ENCODE measurements around the gene SHISAL2A. TPM values are rescaled to one million over a fixed set of nuclear protein-coding genes. Genes with fewer than 3 reads are reported as not detected.

SHISAL2A gene
- total RNA-seq, 2 experiments from 2014 or later = 9.9 to 11.0 TPM

GRCh38 chr1:52640697-52641096 is 7.7 kb downstream of the SHISAL2A start:
- ChIA-PET CTCF (no interaction called here), POLR2A (no interaction called here)
- intact Hi-C loops (cut with micrococcal nuclease) = no loop called here

GRCh38 chr1:52641307-52641706 is 8.3 kb downstream of the SHISAL2A start:
- POLR2A ChIA-PET = no interaction called here
- Mint-ChIP-seq H3K4me1 (ENCODE audit: low read depth) (peaks cover 48% of the 10 kb centered on the region), H3K4me3 (no peak overlapping the region), H3K9me3 (no peaks in the 10 kb centered on the region), H3K36me3 (peaks cover 8% of the 10 kb centered on the region), H3K27me3 (no peaks in the 10 kb centered on the region), H3K27ac (peak overlapping the region; percentile 3)
- intact Hi-C loops (cut with micrococcal nuclease) = no loop called here
- CTCF ChIA-PET = no interaction called here
- DNase-seq = no peak

More at GRCh38 chr1:52640697-52641096, 7.7 kb downstream of the SHISAL2A start:
- no peak overlapping the region for H3K4me3 Mint-ChIP-seq
- no peak overlapping the region for H3K27ac Mint-ChIP-seq
- H3K36me3 Mint-ChIP-seq = peaks cover 8% of the 10 kb centered on the region
- no peaks in the 10 kb centered on the region for H3K9me3 Mint-ChIP-seq
- H3K4me1 Mint-ChIP-seq (ENCODE audit: low read depth) = peaks cover 51% of the 10 kb centered on the region
- H3K27me3 Mint-ChIP-seq = no peaks in the 10 kb centered on the region
- no peak for DNase-seq

- ChIA-PET CTCF (no interaction called here), POLR2A (no interaction called here)
- Mint-ChIP-seq H3K4me1 (ENCODE audit: low read depth) (peaks cover 20% of the 10 kb centered on the region), H3K4me3 (no peak overlapping the region), H3K36me3 (peaks cover 10% of the 10 kb centered on the region), H3K9me3 (no peaks in the 10 kb centered on the region), H3K27me3 (no peaks in the 10 kb centered on the region), H3K27ac (no peak overlapping the region)
- no peak for DNase-seq
- intact Hi-C loops (cut with micrococcal nuclease) = no loop called here
Measured at GRCh38 chr1:52645261-52645660, 12.3 kb downstream of the SHISAL2A start.

- no peak overlapping the region for H3K27ac Mint-ChIP-seq
- H3K36me3 Mint-ChIP-seq = peaks cover 8% of the 10 kb centered on the region
- ChIA-PET POLR2A (no interaction called here), CTCF (no interaction called here)
- intact Hi-C loops (cut with micrococcal nuclease) = no loop called here
- H3K4me1 Mint-ChIP-seq (ENCODE audit: low read depth) = peaks cover 8% of the 10 kb centered on the region
- no peak overlapping the region for H3K4me3 Mint-ChIP-seq
- DNase-seq = no peak
- no peaks in the 10 kb centered on the region for H3K27me3 Mint-ChIP-seq
- no peaks in the 10 kb centered on the region for H3K9me3 Mint-ChIP-seq
Measured at GRCh38 chr1:52651904-52652303, 18.9 kb downstream of the SHISAL2A start.

GRCh38 chr1:52653207-52653849 is 20.4 kb downstream of the SHISAL2A start:
- no peaks in the 10 kb centered on the region for H3K9me3 Mint-ChIP-seq
- H3K27ac Mint-ChIP-seq = no peak overlapping the region
- H3K36me3 Mint-ChIP-seq = peaks cover 8% of the 10 kb centered on the region
- no peak for DNase-seq
- intact Hi-C loops (cut with micrococcal nuclease) = no loop called here
- H3K4me3 Mint-ChIP-seq = no peak overlapping the region
- ChIA-PET POLR2A (no interaction called here), CTCF (no interaction called here)
- H3K27me3 Mint-ChIP-seq = no peaks in the 10 kb centered on the region
- peaks cover 9% of the 10 kb centered on the region for H3K4me1 Mint-ChIP-seq (ENCODE audit: low read depth)

- Mint-ChIP-seq H3K4me3 (no peak overlapping the region), H3K9me3 (no peaks in the 10 kb centered on the region), H3K27me3 (no peaks in the 10 kb centered on the region), H3K27ac (no peak overlapping the region), H3K4me1 (ENCODE audit: low read depth) (peaks cover 16% of the 10 kb centered on the region), H3K36me3 (peaks cover 6% of the 10 kb centered on the region)
- intact Hi-C loops (cut with micrococcal nuclease) = no loop called here
- ChIA-PET CTCF (no interaction called here), POLR2A (no interaction called here)
- no peak for DNase-seq
Measured at GRCh38 chr1:52654063-52654462, 21.1 kb downstream of the SHISAL2A start.

GRCh38 chr1:52657702-52658101 is 24.7 kb downstream of the SHISAL2A start:
- no peak overlapping the region for H3K27ac Mint-ChIP-seq
- POLR2A ChIA-PET = no interaction called here
- intact Hi-C loops (cut with micrococcal nuclease) = loop anchor here (2.0 to 5.0 kb wide), 2 partner anchors 55 to 253 kb away; partner anchors contain the start of genes GPX7, ORC1 and PRPF38A

GRCh38 chr1:52658795-52659194 is 25.8 kb downstream of the SHISAL2A start:
- peak overlapping the region; percentile 85 for H3K27ac Mint-ChIP-seq
- H3K36me3 Mint-ChIP-seq = peaks cover 5% of the 10 kb centered on the region
- H3K4me3 Mint-ChIP-seq = no peak overlapping the region
- no peaks in the 10 kb centered on the region for H3K27me3 Mint-ChIP-seq
- peak; percentile 64 for DNase-seq
- CTCF ChIA-PET = interaction anchor here (1.0 to 1.9 kb wide), 2 partner anchors 27 to 105 kb away, joined by 3 to 7 read pairs; partner anchors contain the start of gene TUT4
- H3K9me3 Mint-ChIP-seq = no peaks in the 10 kb centered on the region
- H3K4me1 Mint-ChIP-seq (ENCODE audit: low read depth) = peaks cover 21% of the 10 kb centered on the region
- intact Hi-C loops (cut with micrococcal nuclease) = loop anchor here (1.0 to 5.0 kb wide), 4 partner anchors 21 to 254 kb away; partner anchors contain the start of genes GPX7, ORC1, PRPF38A and TUT4
- POLR2A ChIA-PET = interaction anchor here (0.6 to 2.5 kb wide), 4 partner anchors 23 to 255 kb away, joined by 3 to 7 read pairs (median 3); partner anchors contain the start of genes ORC1, PRPF38A and TUT4

More at GRCh38 chr1:52657702-52658101, 24.7 kb downstream of the SHISAL2A start:
- CTCF ChIA-PET = no interaction called here
- Mint-ChIP-seq H3K27me3 (no peaks in the 10 kb centered on the region), H3K36me3 (peaks cover 8% of the 10 kb centered on the region), H3K9me3 (no peaks in the 10 kb centered on the region), H3K4me1 (ENCODE audit: low read depth) (peaks cover 23% of the 10 kb centered on the region), H3K4me3 (no peak overlapping the region)
- DNase-seq = no peak

GRCh38 chr1:52659356-52659755 is 26.4 kb downstream of the SHISAL2A start:
- H3K36me3 Mint-ChIP-seq = peaks cover 5% of the 10 kb centered on the region
- POLR2A ChIA-PET = interaction anchor here (0.9 to 2.5 kb wide), 4 partner anchors 23 to 255 kb away, joined by 3 to 7 read pairs (median 4); partner anchors contain the start of genes ORC1, PRPF38A, SHISAL2A and TUT4

GRCh38 chr1:52659851-52660596 is 27.1 kb downstream of the SHISAL2A start:
- ChIA-PET CTCF (interaction anchor here (1.9 kb wide), 1 partner anchor 26 kb away, joined by 7 read pairs; no protein-coding TSS in a partner anchor), POLR2A (interaction anchor here (0.9 to 2.5 kb wide), 4 partner anchors 24 to 256 kb away, joined by 3 to 7 read pairs (median 4); partner anchors contain the start of genes ORC1, PRPF38A, SHISAL2A and TUT4)
- Mint-ChIP-seq H3K36me3 (peaks cover 5% of the 10 kb centered on the region), H3K27ac (peak overlapping the region; percentile 85), H3K9me3 (no peaks in the 10 kb centered on the region), H3K4me3 (no peak overlapping the region), H3K27me3 (no peaks in the 10 kb centered on the region), H3K4me1 (ENCODE audit: low read depth) (peaks cover 21% of the 10 kb centered on the region)
- intact Hi-C loops (cut with micrococcal nuclease) = loop anchor here (1.0 to 5.0 kb wide), 4 partner anchors 23 to 255 kb away; partner anchors contain the start of genes GPX7, ORC1, PRPF38A and TUT4
- no peak for DNase-seq

More at GRCh38 chr1:52659356-52659755, 26.4 kb downstream of the SHISAL2A start:
- DNase-seq = peak; percentile 66
- CTCF ChIA-PET = interaction anchor here (1.9 kb wide), 1 partner anchor 27 kb away, joined by 7 read pairs; no protein-coding TSS in a partner anchor
- H3K27ac Mint-ChIP-seq = peak overlapping the region; percentile 85
- peak overlapping the region; percentile 46 for H3K4me3 Mint-ChIP-seq
- intact Hi-C loops (cut with micrococcal nuclease) = loop anchor here (1.0 to 5.0 kb wide), 4 partner anchors 22 to 255 kb away; partner anchors contain the start of genes GPX7, ORC1, PRPF38A and TUT4
- no peaks in the 10 kb centered on the region for H3K9me3 Mint-ChIP-seq
- no peaks in the 10 kb centered on the region for H3K27me3 Mint-ChIP-seq
- peaks cover 21% of the 10 kb centered on the region for H3K4me1 Mint-ChIP-seq (ENCODE audit: low read depth)

GRCh38 chr1:52660807-52661206 is 27.8 kb downstream of the SHISAL2A start:
- H3K36me3 Mint-ChIP-seq = peaks cover 3% of the 10 kb centered on the region
- no peak overlapping the region for H3K27ac Mint-ChIP-seq
- no peaks in the 10 kb centered on the region for H3K9me3 Mint-ChIP-seq
- CTCF ChIA-PET = no interaction called here
- peaks cover 20% of the 10 kb centered on the region for H3K4me1 Mint-ChIP-seq (ENCODE audit: low read depth)
- POLR2A ChIA-PET = no interaction called here
- no peaks in the 10 kb centered on the region for H3K27me3 Mint-ChIP-seq
- no peak for DNase-seq
- intact Hi-C loops (cut with micrococcal nuclease) = no loop called here
- no peak overlapping the region for H3K4me3 Mint-ChIP-seq

- CTCF ChIA-PET = no interaction called here
- Mint-ChIP-seq H3K4me3 (no peak overlapping the region), H3K27ac (no peak overlapping the region), H3K36me3 (peaks cover 3% of the 10 kb centered on the region), H3K4me1 (ENCODE audit: low read depth) (peaks cover 22% of the 10 kb centered on the region), H3K9me3 (no peaks in the 10 kb centered on the region), H3K27me3 (no peaks in the 10 kb centered on the region)
- no peak for DNase-seq
- POLR2A ChIA-PET = no interaction called here
- intact Hi-C loops (cut with micrococcal nuclease) = no loop called here
Measured at GRCh38 chr1:52662645-52663313, 29.8 kb downstream of the SHISAL2A start.

Measured in activated CD4-positive, alpha-beta memory T cell treated with anti-CD3 and anti-CD28 coated beads for 36 hours (primary cell).